GM19463 (cell line): Measurements from ENCODE around the gene TP53I3.
A peak's percentile ranks its signal among the peaks of the same experiment; 100 is the strongest.
"Not testable (repeated sequence)": the region's sequence is repeated elsewhere in the genome, so short reads cannot be mapped to it uniquely, and the experiment has no call there.

Experiments
- ATAC-seq: cut with Tn5 transposase; IDR thresholded peaks from one replicate; pipeline ENCODE4 v1.9.1; 2021; ENCODE audit warnings: mild to moderate bottlenecking, moderate library complexity; ENCODE audit not compliant: unreplicated experiment

The TP53I3 gene, protein sequence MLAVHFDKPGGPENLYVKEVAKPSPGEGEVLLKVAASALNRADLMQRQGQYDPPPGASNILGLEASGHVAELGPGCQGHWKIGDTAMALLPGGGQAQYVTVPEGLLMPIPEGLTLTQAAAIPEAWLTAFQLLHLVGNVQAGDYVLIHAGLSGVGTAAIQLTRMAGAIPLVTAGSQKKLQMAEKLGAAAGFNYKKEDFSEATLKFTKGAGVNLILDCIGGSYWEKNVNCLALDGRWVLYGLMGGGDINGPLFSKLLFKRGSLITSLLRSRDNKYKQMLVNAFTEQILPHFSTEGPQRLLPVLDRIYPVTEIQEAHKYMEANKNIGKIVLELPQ

GRCh38 chr2:24084386-24085199 lies at the start of gene TP53I3:
Gene TP53I3, minus strand, starts transcription at chr2:24084834. Its CDS starts 508 bp downstream, at chr2:24084326.
- peak; percentile 74 for ATAC-seq

- ATAC-seq = no peak
Observed at GRCh38 chr2:24132543-24132942, 47.9 kb upstream of the TP53I3 start.

GRCh38 chr2:24125956-24126355 lies 41.3 kb upstream of the TP53I3 start:
- no peak for ATAC-seq

GRCh38 chr2:24123922-24124580 lies 39.4 kb upstream of the TP53I3 start:
- peak; percentile 11 for ATAC-seq

DNA sequence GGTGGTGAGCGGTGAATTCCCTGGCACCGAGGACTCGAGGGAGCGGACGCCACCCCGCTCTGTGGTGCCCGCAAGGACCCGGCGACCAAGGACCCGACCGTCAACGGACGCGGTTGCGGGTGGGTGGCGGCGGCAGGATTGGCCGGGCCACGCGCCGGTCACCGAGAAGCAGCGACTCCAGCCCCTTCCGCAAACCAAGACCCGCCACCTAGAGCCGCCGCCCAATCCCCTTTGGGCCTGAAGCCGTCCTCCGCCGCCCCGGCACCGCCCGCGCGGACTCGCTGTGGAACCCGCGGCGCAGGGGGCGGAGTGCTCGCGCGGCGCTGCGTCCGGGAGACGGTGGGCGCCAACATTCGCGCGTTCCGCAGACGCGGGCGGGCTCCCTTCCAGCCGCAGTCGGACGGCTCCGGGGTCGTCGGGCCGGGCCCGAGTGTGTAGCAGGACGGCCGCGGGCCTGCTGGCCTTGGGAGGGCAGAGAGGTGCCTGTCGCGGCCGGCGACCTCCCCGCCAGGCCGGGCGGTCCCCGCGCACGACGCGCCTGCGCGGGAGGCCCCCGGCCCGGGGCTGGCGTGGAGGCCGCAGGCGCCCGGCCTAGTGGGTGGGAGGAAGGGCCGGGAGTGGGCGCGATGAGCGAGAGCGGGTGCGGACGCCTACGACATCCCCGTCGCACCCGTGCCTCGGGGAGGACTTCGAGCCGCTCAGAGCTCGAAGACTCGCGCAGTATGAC lies 38.7 kb upstream of the TP53I3 start, which contains the start of the genes FAM228B and PFN4:
Gene FAM228B, plus strand, starts transcription at position 275 of the 727 bp plus-strand sequence. CDS start 893 bp downstream, outside the sequence.
Gene PFN4, minus strand, starts transcription at position 140 of the 727 bp plus-strand sequence. CDS start 799 bp downstream, outside the sequence.
- ATAC-seq = peak; percentile 90

DNA sequence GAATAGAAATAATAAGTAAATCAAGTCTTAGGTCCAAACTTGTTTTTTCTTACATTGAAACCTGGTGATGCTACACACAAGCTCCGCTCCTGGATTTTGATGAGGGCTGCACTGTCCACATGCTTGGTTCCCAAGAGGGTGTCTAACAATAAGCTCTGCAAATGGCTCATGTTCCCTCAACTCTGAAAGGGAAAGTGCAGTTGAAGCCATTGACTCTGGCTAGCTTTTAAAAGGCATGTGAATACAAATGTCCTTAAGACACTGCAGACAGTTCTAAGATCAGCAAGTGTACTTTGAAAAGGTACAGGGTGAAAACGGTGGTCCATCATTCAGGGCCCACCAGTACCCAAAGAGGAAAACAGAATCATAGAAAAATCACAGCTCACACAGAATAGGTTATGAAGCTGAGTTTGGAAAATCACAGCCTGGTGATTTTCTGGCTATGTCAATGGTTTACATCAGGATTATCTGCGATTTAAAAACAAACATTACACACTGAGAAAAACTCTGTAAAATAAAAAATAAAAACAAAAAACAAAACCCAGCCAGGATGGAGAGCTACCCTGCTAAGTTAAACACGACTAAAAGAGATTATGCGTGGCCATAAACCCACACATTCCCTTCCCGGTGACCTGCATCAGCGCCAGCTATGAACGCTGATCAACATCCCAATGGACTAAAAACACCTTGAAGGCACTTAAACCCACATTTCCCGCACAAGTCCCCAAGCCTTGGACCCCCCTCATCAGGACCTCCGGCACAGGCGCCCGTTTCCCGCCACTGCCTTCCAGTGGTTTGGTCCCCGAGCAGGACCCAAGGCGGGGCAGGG lies 37.9 kb upstream of the TP53I3 start:
- no peak for ATAC-seq

DNA sequence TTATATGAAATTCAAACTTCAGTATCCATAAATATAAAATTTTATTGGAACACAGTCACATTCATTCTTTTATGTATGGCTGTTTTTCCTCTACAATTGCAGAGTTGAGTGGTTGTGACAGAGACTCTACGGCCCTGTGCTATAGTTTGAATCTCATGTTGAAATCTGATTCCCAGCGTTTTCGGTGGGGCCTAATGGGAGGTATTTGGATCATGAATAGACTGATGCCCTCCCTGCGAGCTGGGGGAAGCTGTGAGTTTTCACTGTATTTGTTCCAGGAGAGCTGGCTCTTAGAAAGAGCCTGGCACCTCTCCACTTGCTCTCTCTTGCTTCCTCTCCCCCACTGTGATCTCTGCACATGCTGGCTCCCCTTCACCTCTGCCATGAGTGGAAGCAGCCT lies 36.8 kb upstream of the TP53I3 start:
- no peak for ATAC-seq

GRCh38 chr2:24121066-24121465 lies 36.4 kb upstream of the TP53I3 start:
- ATAC-seq = no peak

DNA sequence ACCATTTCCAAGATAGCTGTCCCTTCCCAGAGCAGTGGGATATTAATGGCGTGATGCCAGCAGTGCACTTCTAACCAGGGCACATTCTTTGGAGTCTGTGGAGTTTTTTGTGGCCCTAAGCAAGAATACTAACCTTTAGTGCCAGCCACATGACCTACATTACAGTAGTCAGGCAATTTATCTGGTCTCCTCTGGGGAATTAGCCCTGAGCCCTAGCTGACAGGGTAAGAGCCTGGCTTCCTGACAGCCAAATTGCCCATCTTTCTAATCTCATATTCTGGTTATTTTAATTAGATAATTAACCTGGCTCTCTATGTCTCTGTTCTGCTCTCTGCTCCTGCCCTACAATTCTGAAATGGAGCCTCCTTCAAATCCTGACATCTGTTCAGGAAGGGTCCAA lies 33.3 kb upstream of the TP53I3 start:
- ATAC-seq = no peak

DNA sequence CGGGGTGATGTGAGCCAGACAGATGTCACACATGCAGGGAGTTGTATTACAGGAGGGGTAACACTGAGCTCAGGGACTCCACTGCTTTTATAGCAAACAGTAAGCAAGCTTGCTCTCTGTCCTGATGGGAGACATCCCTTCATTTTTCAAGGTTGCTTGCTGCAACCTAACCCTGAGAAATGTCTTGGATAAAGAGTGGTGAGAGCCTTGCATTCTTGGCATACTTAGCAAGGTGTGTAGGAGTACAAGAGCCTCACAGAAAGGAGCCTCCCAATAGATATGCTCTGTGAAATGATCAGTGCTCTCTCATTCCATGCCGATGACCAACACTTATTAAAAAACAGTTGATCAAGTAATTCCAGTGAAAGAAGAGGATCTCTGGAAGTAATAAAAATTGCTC lies 30.4 kb upstream of the TP53I3 start:
- no peak for ATAC-seq

DNA sequence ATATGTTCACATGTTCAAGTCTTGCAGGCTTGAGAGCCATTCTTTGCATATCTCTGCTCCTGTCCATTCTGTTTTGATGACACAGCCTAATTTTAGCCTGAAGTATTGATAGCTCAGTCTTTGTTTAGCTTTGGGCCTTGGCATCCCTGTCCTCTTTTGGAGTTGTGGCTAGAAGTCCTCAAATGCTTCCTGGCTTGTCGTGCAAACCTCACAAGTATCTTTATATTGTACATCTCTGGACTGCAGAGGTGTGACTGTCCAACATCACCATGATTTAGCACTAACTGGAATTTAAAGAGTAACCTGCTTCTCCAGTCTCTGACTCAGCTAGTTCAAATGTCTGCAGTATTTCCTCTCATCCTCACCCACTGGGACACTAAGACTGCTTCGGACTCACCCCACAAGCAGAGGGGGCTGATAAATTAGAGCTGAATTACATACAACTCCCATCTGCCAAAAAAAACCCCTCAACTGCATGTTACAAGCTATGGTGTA lies 26.8 kb upstream of the TP53I3 start:
- ATAC-seq = no peak

DNA sequence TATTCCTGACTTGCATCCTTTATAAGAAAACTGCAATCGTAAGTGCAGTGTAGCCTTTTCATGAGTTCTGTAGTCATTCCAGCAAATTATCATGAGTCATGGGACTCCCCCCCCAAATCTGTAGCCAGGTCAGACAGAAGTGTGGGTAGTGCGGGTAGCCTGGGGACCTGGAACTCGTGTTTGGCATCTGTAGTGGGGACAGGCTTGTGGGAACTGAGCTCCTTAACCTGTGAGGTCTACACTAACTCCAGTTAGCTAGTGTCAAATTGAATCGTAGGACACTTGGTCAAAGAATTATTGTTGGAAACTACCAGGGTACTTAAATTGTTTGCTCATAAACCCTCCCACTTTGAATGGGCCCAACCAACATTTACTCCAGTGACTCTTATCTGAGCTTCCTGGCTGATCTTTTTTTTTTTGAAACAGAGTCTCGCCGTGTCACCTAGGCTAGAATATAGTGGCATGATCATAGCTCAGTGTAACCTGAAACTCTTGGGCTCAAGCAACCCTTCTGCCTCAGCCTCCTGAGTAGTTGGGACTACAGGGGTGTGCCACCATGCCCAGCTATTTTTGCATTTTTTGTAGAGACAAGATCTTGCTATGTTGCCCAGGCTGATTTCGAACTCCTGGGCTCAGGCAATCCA lies 26.1 kb upstream of the TP53I3 start:
- no peak for ATAC-seq

DNA sequence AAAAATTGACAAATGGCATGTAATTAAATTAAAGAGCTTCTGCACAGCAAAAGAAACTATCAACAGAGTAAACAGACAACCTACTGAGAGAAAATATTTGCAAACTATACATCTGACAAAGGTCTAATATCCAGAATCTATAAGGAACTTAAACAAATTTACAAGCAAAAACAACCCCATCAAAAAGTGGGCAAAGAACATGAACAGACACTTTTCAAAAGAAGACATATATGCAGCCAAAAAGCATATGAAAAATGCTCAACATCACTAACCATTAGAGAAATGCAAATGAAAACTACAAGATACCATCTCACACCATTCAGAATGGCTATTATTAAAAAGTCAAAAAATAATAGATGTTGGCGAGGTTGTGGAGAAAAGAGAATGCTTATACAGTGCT lies 24.8 kb upstream of the TP53I3 start:
- ATAC-seq = not testable (repeated sequence)

GRCh38 chr2:24107336-24107735 lies 22.7 kb upstream of the TP53I3 start:
- ATAC-seq = no peak

- no peak for ATAC-seq
Observed at GRCh38 chr2:24106786-24107185, 22.2 kb upstream of the TP53I3 start.

GRCh38 chr2:24105816-24106215 lies 21.2 kb upstream of the TP53I3 start:
- ATAC-seq = no peak

DNA sequence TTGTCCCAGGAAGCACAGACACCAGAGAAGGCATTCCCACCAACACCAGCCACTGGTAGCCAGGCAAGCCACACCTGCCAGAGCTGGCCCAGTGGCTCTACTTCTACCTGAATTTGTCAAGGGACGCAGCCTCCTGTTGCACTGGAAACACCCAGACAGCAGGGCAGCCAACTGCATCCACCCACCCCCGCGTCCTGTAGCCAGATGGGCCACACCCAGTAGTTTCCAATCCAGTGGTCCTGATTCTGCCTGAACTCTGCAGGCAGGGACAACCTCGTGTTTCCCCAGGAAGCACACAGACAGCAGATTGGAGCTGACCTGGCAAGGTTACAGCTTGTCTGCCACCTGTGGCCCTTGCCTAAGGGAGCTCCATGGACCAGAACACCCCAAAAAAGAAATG lies 20.3 kb upstream of the TP53I3 start:
- ATAC-seq = no peak

GRCh38 chr2:24104110-24104650 lies 19.5 kb upstream of the TP53I3 start:
- no peak for ATAC-seq

- ATAC-seq = no peak
Observed at GRCh38 chr2:24102677-24103076, 18.0 kb upstream of the TP53I3 start.
